Endothelial cell of umbilical vein (primary cell): ENCODE measurements around the gene MCM3. TPM values are rescaled to one million over a fixed set of nuclear protein-coding genes. Genes with fewer than 3 reads are reported as not detected.

Experiments
- BruUV-seq: library from RNA; stranded (reverse); fragments of 400-500 nt; replicated peaks from 2 replicates; lab custom pipeline; 2021; lab: Mats Ljungman, UMichigan
- CTCF ChIA-PET: fragments of 300-600, 350-600 bp; sonication (Branson Sonifier 250); formaldehyde crosslinking; loops from one replicate; lab custom pipeline; 2021; ENCODE audit warnings: antibody characterized with exemption, inconsistent platforms; lab: Charles Lee
- POLR2A ChIA-PET: fragments of 300-600, 350-600 bp; sonication (Branson Sonifier 250); formaldehyde crosslinking; loops from one replicate; lab custom pipeline; 2021; ENCODE audit warnings: antibody characterized with exemption, inconsistent platforms; lab: Charles Lee
- DNase-seq: peaks from one replicate; pipeline ENCODE4 v3.0.0-alpha.2; 2011; ENCODE audit warnings: low read depth, low spot score
- FAIRE-seq: peaks from 2 replicates; lab custom pipeline; 2011; peaks lifted over from hg19 to GRCh38; lab: Jason Lieb, UNC
- H2AFZ ChIP-seq: 2 replicates; pipeline ENCODE4 v1.6.0; 2012; ENCODE audit warnings: low read depth, low read length, control low read depth, inconsistent platforms
- H3K27ac ChIP-seq: 2 replicates; pipeline ENCODE4 v1.5.1; 2011; ENCODE audit warnings: low read depth, mild to moderate bottlenecking, control low read depth, low read length, moderate library complexity; ENCODE audit not compliant: insufficient read depth
- H3K27me3 ChIP-seq, 2 experiments: 2 replicates each; pipeline versions ENCODE4 v1.6.0 to v1.6.1; 2011; ENCODE audit warnings: low read length in 2 of 2, mixed read lengths in 1 of 2; ENCODE audit not compliant: control insufficient read depth in 2 of 2, insufficient read depth in 2 of 2
- H3K36me3 ChIP-seq, 2 experiments: 2 replicates in 1 of 2; 3 replicates in 1 of 2; pipeline ENCODE4 v1.5.1; 2011; ENCODE audit warnings: low read length in 2 of 2, mild to moderate bottlenecking in 1 of 2, moderate library complexity in 1 of 2; ENCODE audit not compliant: control insufficient read depth in 2 of 2, insufficient read depth in 2 of 2; ENCODE audit errors: extremely low read depth in 1 of 2
- H3K4me1 ChIP-seq: 3 replicates; pipeline ENCODE4 v1.5.1; 2011; ENCODE audit warnings: mild to moderate bottlenecking, low read length; ENCODE audit not compliant: control insufficient read depth, insufficient read depth; ENCODE audit errors: extremely low read depth
- H3K4me2 ChIP-seq: 2 replicates; pipeline ENCODE4 v1.6.1; 2011; ENCODE audit warnings: low read length, control low read depth, mixed read lengths; ENCODE audit not compliant: insufficient read depth
- H3K4me3 ChIP-seq, 3 experiments: fragments of 200-600 bp in 1 of 3; sonication (generic), shearing (Covaris generic) in 1 of 3; replicated peaks in 1 of 3; 2 replicates each; pipeline ENCODE4 v1.5.1; 2011 to 2016; ENCODE audit warnings: control low read depth in 3 of 3, low read length in 3 of 3, mild to moderate bottlenecking in 2 of 3, inconsistent platforms in 1 of 3, low read depth in 1 of 3, moderate library complexity in 1 of 3; ENCODE audit not compliant: insufficient read depth in 1 of 3
- H3K79me2 ChIP-seq: 2 replicates; pipeline ENCODE4 v1.6.0; 2012; ENCODE audit warnings: low read length, inconsistent platforms; ENCODE audit not compliant: control insufficient read depth, insufficient read depth
- H3K9ac ChIP-seq: replicated peaks from 2 replicates; pipeline ENCODE3; 2011; ENCODE audit warnings: low read length, control low read depth; ENCODE audit not compliant: insufficient read depth; ENCODE audit errors: extremely low read depth
- H3K9me1 ChIP-seq: replicated peaks from 3 replicates; pipeline ENCODE4 v1.6.0; 2011; ENCODE audit warnings: mild to moderate bottlenecking, low read length; ENCODE audit not compliant: control insufficient read depth, insufficient read depth; ENCODE audit errors: extremely low read depth
- H3K9me3 ChIP-seq: replicated peaks from 2 replicates; pipeline ENCODE4 v1.5.1; 2012; ENCODE audit warnings: low read length, inconsistent platforms; ENCODE audit not compliant: control insufficient read depth, insufficient read depth
- H4K20me1 ChIP-seq: replicated peaks from 2 replicates; pipeline ENCODE3; 2011; ENCODE audit warnings: mild to moderate bottlenecking, low read length; ENCODE audit not compliant: control insufficient read depth, insufficient read depth; ENCODE audit errors: extremely low read depth
- EZH2 ChIP-seq: IDR thresholded peaks from 2 replicates; pipeline ENCODE4 v1.6.1; 2012; ENCODE audit warnings: borderline replicate concordance, low read depth, mild to moderate bottlenecking, moderate library complexity, low read length, inconsistent platforms; ENCODE audit not compliant: severe bottlenecking
- FOS ChIP-seq: IDR thresholded peaks from 2 replicates; pipeline ENCODE4 v1.6.1; 2011; ENCODE audit warnings: mild to moderate bottlenecking, low read length, moderate library complexity, borderline replicate concordance; ENCODE audit not compliant: insufficient read depth
- GATA2 ChIP-seq: IDR thresholded peaks from 2 replicates; pipeline ENCODE4 v1.7.0; 2011; ENCODE audit warnings: low read depth, mild to moderate bottlenecking, moderate library complexity, mixed read lengths, low read length; ENCODE audit not compliant: insufficient read length, insufficient read depth
- JUN ChIP-seq: IDR thresholded peaks from 2 replicates; pipeline ENCODE4 v1.6.1; 2011; ENCODE audit warnings: borderline replicate concordance, low read depth; ENCODE audit not compliant: insufficient read length, insufficient read depth
- MYC ChIP-seq: IDR thresholded peaks from one replicate; pipeline ENCODE4 v1.6.1; 2011; ENCODE audit warnings: mild to moderate bottlenecking, low read depth, low read length
- POLR2A ChIP-seq: IDR thresholded peaks from 2 replicates; pipeline ENCODE4 v1.6.1; 2012; ENCODE audit warnings: low read depth, mild to moderate bottlenecking, control low read depth, low read length
- POLR2AphosphoS5 ChIP-seq: IDR thresholded peaks from 2 replicates; pipeline ENCODE4 v1.6.1; 2012; ENCODE audit warnings: low read depth, mild to moderate bottlenecking, control low read depth, low read length, moderate library complexity; ENCODE audit not compliant: insufficient read depth
- dilution Hi-C: fragments of 300-500 bp; cut with MboI; formaldehyde crosslinking; loops from one replicate; pipeline ENCODE4 v1.15.0; 2019; ENCODE audit warnings: low sequenced_read_pairs; ENCODE audit not compliant: extremely low pct_ligation_motif_present
- intact Hi-C: fragments of 100-400 bp; cut with micrococcal nuclease; formaldehyde crosslinking; loops from one replicate; pipeline ENCODE4 v1.10.0; 2022
- polyA plus RNA-seq, 4 experiments: library from polyadenylated mRNA; depleted of rRNA in 3 of 4; stranded (reverse) in 3 of 4; unstranded in 1 of 4; fragments of >200 nt; gene quantifications; 2 replicates each; pipeline versions ENCODE4 v1.2.1 to v1.2.3, GENCODE V29; 2011 to 2012; ENCODE audit warnings: missing spikeins in 1 of 4
- total RNA-seq: library from RNA; stranded (reverse); gene quantifications from 2 replicates; pipeline ENCODE4 v1.2.3, GENCODE V29; 2021
- TF ChIP-seq, protein P1 (sequence below): IDR thresholded peaks from 2 replicates; pipeline ENCODE4 v1.6.1; 2011; ENCODE audit not compliant: insufficient read depth, insufficient read length
- TF ChIP-seq, protein P2 (sequence below), 2 donors: IDR thresholded peaks; 1 replicate in 1 of 2; 2 replicates in 1 of 2; pipeline ENCODE4 v1.5.1; 2011; ENCODE audit warnings: low read length in 2 of 2, mild to moderate bottlenecking in 2 of 2, moderate library complexity in 2 of 2, control low read depth in 1 of 2, inconsistent platforms in 1 of 2, low read depth in 1 of 2; ENCODE audit not compliant: insufficient read depth in 1 of 2; ENCODE audit errors: extremely low read depth in 1 of 2

The MCM3 gene
- total and polyA plus RNA-seq, 2 donors (not counting 3 experiments of a cell fraction or from before 2014, with no cell fraction given) = 57.2 to 81.6 TPM

DNA sequence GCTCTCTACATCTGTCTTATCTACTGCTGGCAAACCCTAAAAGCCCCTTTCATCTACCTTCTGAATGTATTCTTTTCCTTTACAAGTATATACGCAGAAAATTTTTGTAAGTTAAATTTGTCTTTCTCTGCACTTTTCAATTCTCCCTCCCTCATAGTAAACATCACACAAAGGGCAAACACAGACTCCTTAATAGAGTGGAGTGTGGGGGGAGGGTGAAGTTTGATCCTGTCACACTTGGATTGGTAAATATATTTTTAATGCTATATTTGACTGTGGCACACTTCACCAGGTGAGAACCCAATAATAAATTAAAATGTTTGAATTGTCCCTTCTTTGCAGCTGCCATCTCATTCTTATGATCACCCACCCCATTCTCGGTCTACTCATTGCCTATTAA lies 44.2 kb upstream of the MCM3 start:
- no peaks in the 10 kb centered on the region for H3K4me1 ChIP-seq
- H2AFZ ChIP-seq = no peak overlapping the region
- TF ChIP-seq JUN (no peak), MYC (no peak), POLR2AphosphoS5 (no peak), GATA2 (no peak), FOS (no peak), EZH2 (no peak), POLR2A (no peak)
- TF ChIP-seq, protein P1, sequence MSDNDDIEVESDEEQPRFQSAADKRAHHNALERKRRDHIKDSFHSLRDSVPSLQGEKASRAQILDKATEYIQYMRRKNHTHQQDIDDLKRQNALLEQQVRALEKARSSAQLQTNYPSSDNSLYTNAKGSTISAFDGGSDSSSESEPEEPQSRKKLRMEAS = no peak
- TF ChIP-seq, protein P2, sequence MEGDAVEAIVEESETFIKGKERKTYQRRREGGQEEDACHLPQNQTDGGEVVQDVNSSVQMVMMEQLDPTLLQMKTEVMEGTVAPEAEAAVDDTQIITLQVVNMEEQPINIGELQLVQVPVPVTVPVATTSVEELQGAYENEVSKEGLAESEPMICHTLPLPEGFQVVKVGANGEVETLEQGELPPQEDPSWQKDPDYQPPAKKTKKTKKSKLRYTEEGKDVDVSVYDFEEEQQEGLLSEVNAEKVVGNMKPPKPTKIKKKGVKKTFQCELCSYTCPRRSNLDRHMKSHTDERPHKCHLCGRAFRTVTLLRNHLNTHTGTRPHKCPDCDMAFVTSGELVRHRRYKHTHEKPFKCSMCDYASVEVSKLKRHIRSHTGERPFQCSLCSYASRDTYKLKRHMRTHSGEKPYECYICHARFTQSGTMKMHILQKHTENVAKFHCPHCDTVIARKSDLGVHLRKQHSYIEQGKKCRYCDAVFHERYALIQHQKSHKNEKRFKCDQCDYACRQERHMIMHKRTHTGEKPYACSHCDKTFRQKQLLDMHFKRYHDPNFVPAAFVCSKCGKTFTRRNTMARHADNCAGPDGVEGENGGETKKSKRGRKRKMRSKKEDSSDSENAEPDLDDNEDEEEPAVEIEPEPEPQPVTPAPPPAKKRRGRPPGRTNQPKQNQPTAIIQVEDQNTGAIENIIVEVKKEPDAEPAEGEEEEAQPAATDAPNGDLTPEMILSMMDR (IDR thresholded peaks at IDR 0.05; ENCODE audit: extremely low read depth in 1 of 2, insufficient read depth in 1 of 2, low read depth in 1 of 2, low read length in 2 of 2) = no peak
- ChIA-PET POLR2A (no interaction called here), CTCF (interaction anchor here (0.9 kb wide), 1 partner anchor 323 kb away, joined by 3 read pairs; no protein-coding TSS in a partner anchor)
- H3K9ac ChIP-seq = no peak overlapping the region
- dilution Hi-C loops = no loop called here
- no peak overlapping the region for H3K27ac ChIP-seq
- H3K9me3 ChIP-seq = no peaks in the 10 kb centered on the region
- no peak overlapping the region for H3K4me3 ChIP-seq
- no peak for DNase-seq
- H3K79me2 ChIP-seq = no peaks in the 10 kb centered on the region
- no TSS peak for BruUV-seq
- H3K4me2 ChIP-seq = no peak overlapping the region
- FAIRE-seq = no peak
- H3K36me3 ChIP-seq = no peaks in the 10 kb centered on the region
- H4K20me1 ChIP-seq = no peaks in the 10 kb centered on the region
- no peaks in the 10 kb centered on the region for H3K9me1 ChIP-seq
- peaks cover under 1 to 7% of the 10 kb centered on the region in 2 experiments for H3K27me3 ChIP-seq
- intact Hi-C loops = no loop called here
